H1 (cell line): ENCODE results near the gene ACAT2. TPM values are rescaled to one million over a fixed set of nuclear protein-coding genes. Genes with fewer than 3 reads are reported as not detected.

ENCODE experiments used
- CTCF ChIA-PET: fragments of 300-600 bp; sonication (Branson Sonifier 250); formaldehyde crosslinking; loops from one replicate; lab custom pipeline; 2021; ENCODE audit not compliant: partially characterized antibody; lab: Charles Lee
- POLR2A ChIA-PET: fragments of 300-600 bp; sonication (Branson Sonifier 250); formaldehyde crosslinking; loops from one replicate; lab custom pipeline; 2021; ENCODE audit warnings: inconsistent platforms; ENCODE audit not compliant: partially characterized antibody; lab: Charles Lee
- DNase-seq, 2 experiments: peaks; one replicate each; pipeline versions ENCODE4 v3.0.0 to v3.0.0-alpha.2; 2010 to 2022; ENCODE audit warnings: low spot score in 2 of 2, low read depth in 1 of 2, mixed read lengths in 1 of 2
- FAIRE-seq: peaks from 2 replicates; lab custom pipeline; 2011; peaks lifted over from hg19 to GRCh38; lab: Jason Lieb, UNC
- H2AFZ ChIP-seq: 2 replicates; pipeline ENCODE4 v1.8.1; 2012; ENCODE audit warnings: low read length, inconsistent platforms
- H2AK5ac ChIP-seq: 2 replicates; pipeline ENCODE4 v1.6.1; 2013; ENCODE audit warnings: low read depth, low read length
- H2BK120ac ChIP-seq: replicated peaks from 2 replicates; pipeline ENCODE3; 2013; ENCODE audit warnings: low read depth, low read length, inconsistent platforms
- H2BK12ac ChIP-seq: 2 replicates; pipeline ENCODE4 v1.6.1; 2013; ENCODE audit warnings: low read depth, low read length
- H2BK15ac ChIP-seq: 2 replicates; pipeline ENCODE4 v1.6.1; 2013; ENCODE audit warnings: low read length
- H2BK20ac ChIP-seq: 2 replicates; pipeline ENCODE4 v1.6.1; 2013; ENCODE audit warnings: low read length
- H2BK5ac ChIP-seq: 2 replicates; pipeline ENCODE4 v1.6.1; 2013; ENCODE audit warnings: low read depth, low read length
- H3K14ac ChIP-seq: 2 replicates; pipeline ENCODE4 v1.6.1; 2013; ENCODE audit warnings: inconsistent platforms; ENCODE audit not compliant: insufficient read length
- H3K18ac ChIP-seq: 2 replicates; pipeline ENCODE4 v1.6.1; 2013; ENCODE audit warnings: low read length; ENCODE audit errors: extremely low read depth
- H3K23ac ChIP-seq: 2 replicates; pipeline ENCODE4 v1.6.1; 2013; ENCODE audit warnings: inconsistent platforms; ENCODE audit not compliant: insufficient read length
- H3K23me2 ChIP-seq: 2 replicates; pipeline ENCODE4 v1.6.1; 2013; ENCODE audit warnings: low read depth, low read length
- H3K27ac ChIP-seq: 2 replicates; pipeline ENCODE4 v1.6.1; 2011; ENCODE audit warnings: low read depth, low read length, inconsistent platforms
- H3K27me3 ChIP-seq, 4 experiments: replicated peaks in 1 of 4; 1 replicate in 1 of 4; 2 replicates in 3 of 4; pipeline versions ENCODE4 v1.6.1 to v1.8.1; 2011 to 2013; ENCODE audit warnings: low read length in 3 of 4, mild to moderate bottlenecking in 3 of 4, inconsistent platforms in 2 of 4, mixed read lengths in 2 of 4, moderate library complexity in 1 of 4; ENCODE audit not compliant: control insufficient read depth in 3 of 4, insufficient read depth in 3 of 4; ENCODE audit errors: extremely low read depth in 1 of 4
- H3K36me3 ChIP-seq, 4 experiments: 2 replicates each; pipeline versions ENCODE4 v1.6.1 to v1.8.1; 2011 to 2013; ENCODE audit warnings: mild to moderate bottlenecking in 4 of 4, low read length in 3 of 4, moderate library complexity in 2 of 4, control low read depth in 1 of 4, inconsistent platforms in 1 of 4; ENCODE audit not compliant: insufficient read depth in 4 of 4, control insufficient read depth in 2 of 4
- H3K4ac ChIP-seq: replicated peaks from 2 replicates; pipeline ENCODE3; 2013; ENCODE audit warnings: low read length, low read depth, mixed read lengths, inconsistent platforms; ENCODE audit not compliant: insufficient read length
- H3K4me1 ChIP-seq, 4 experiments: replicated peaks in 1 of 4; 1 replicate in 1 of 4; 2 replicates in 3 of 4; pipeline versions ENCODE4 v1.6.1 to v1.8.1; 2011 to 2013; ENCODE audit warnings: low read length in 3 of 4, inconsistent platforms in 2 of 4, mixed read lengths in 1 of 4; ENCODE audit not compliant: insufficient read depth in 4 of 4, control insufficient read depth in 3 of 4
- H3K4me2 ChIP-seq, 2 experiments: 2 replicates each; pipeline versions ENCODE4 v1.6.1 to v1.8.1; 2011 to 2013; ENCODE audit warnings: low read depth in 2 of 2, low read length in 2 of 2, control low read depth in 1 of 2, inconsistent platforms in 1 of 2, mild to moderate bottlenecking in 1 of 2; ENCODE audit not compliant: insufficient read depth in 1 of 2
- H3K4me3 ChIP-seq, 4 experiments: fragments of 200-600, 300-600 bp in 1 of 4; sonication (generic), shearing (Covaris generic), sonication (Bioruptor Twin) in 1 of 4; 2 replicates each; pipeline versions ENCODE4 v1.5.1 to v1.8.1; 2011 to 2016; ENCODE audit warnings: low read length in 4 of 4, low read depth in 3 of 4, control low read depth in 2 of 4, inconsistent platforms in 2 of 4, mild to moderate bottlenecking in 2 of 4, mixed read lengths in 1 of 4, moderate library complexity in 1 of 4; ENCODE audit not compliant: insufficient read depth in 2 of 4; ENCODE audit errors: extremely low read depth in 1 of 4
- H3K56ac ChIP-seq: replicated peaks from 2 replicates; pipeline ENCODE3; 2013; ENCODE audit warnings: low read depth, mild to moderate bottlenecking, mixed read lengths, low read length, inconsistent platforms; ENCODE audit not compliant: insufficient read length
- H3K79me1 ChIP-seq: 2 replicates; pipeline ENCODE4 v1.6.1; 2013; ENCODE audit warnings: low read depth, low read length, control low read depth
- H3K79me2 ChIP-seq, 2 experiments: 2 replicates each; pipeline versions ENCODE4 v1.6.1 to v1.8.1; 2012 to 2013; ENCODE audit warnings: low read length in 2 of 2, mild to moderate bottlenecking in 2 of 2, inconsistent platforms in 1 of 2; ENCODE audit not compliant: insufficient read depth in 2 of 2, control insufficient read depth in 1 of 2
- H3K9ac ChIP-seq, 4 experiments: replicated peaks in 1 of 4; 1 replicate in 1 of 4; 2 replicates in 3 of 4; pipeline versions ENCODE4 v1.6.1 to v1.8.1; 2011 to 2013; ENCODE audit warnings: low read depth in 3 of 4, low read length in 3 of 4, control low read depth in 2 of 4, mild to moderate bottlenecking in 2 of 4, moderate library complexity in 2 of 4, inconsistent platforms in 1 of 4; ENCODE audit errors: extremely low read depth in 1 of 4
- H3K9me3 ChIP-seq, 2 experiments: 2 replicates each; pipeline versions ENCODE4 v1.6.1 to v1.8.1; 2012 to 2013; ENCODE audit warnings: mild to moderate bottlenecking in 2 of 2, moderate library complexity in 2 of 2, control low read depth in 1 of 2, inconsistent platforms in 1 of 2, low read depth in 1 of 2, low read length in 1 of 2, mixed read lengths in 1 of 2; ENCODE audit not compliant: insufficient read depth in 2 of 2
- H4K20me1 ChIP-seq, 2 experiments: replicated peaks in 1 of 2; 2 replicates each; pipeline versions ENCODE3 to v1.8.1; 2011 to 2013; ENCODE audit warnings: inconsistent platforms in 2 of 2, low read length in 2 of 2, mild to moderate bottlenecking in 1 of 2; ENCODE audit not compliant: insufficient read depth in 2 of 2, control insufficient read depth in 1 of 2
- H4K5ac ChIP-seq: 2 replicates; pipeline ENCODE4 v1.6.1; 2013; ENCODE audit warnings: low read length, low read depth, mixed read lengths, inconsistent platforms; ENCODE audit not compliant: insufficient read length
- H4K8ac ChIP-seq: 2 replicates; pipeline ENCODE4 v1.8.0; 2013; ENCODE audit warnings: mild to moderate bottlenecking, moderate library complexity, low read length, inconsistent platforms; ENCODE audit not compliant: insufficient read depth; ENCODE audit errors: extremely low read depth
- H4K91ac ChIP-seq: replicated peaks from 2 replicates; pipeline ENCODE3; 2013; ENCODE audit warnings: low read length, mixed read lengths, inconsistent platforms; ENCODE audit not compliant: insufficient read length
- CREB1 ChIP-seq: IDR thresholded peaks from 2 replicates; pipeline ENCODE4 v1.6.1; 2012; ENCODE audit warnings: inconsistent platforms
- JUN ChIP-seq: IDR thresholded peaks from 2 replicates; pipeline ENCODE4 v1.6.1; 2011; ENCODE audit warnings: low read depth, mild to moderate bottlenecking, improper control_type of control experiment, low read length
- KDM5A ChIP-seq: fragments of 200-600 bp; IDR thresholded peaks from 2 replicates; pipeline ENCODE4 v1.7.1; 2012; ENCODE audit warnings: mild to moderate bottlenecking, low read length, inconsistent platforms, mixed read lengths
- POLR2A ChIP-seq, 2 experiments: IDR thresholded peaks; 1 replicate in 1 of 2; 2 replicates in 1 of 2; pipeline ENCODE4 v1.6.1; 2011; ENCODE audit warnings: low read depth in 2 of 2, low read length in 2 of 2, mild to moderate bottlenecking in 2 of 2; ENCODE audit errors: control extremely low read depth in 1 of 2
- RBBP5 ChIP-seq: IDR thresholded peaks from 2 replicates; pipeline ENCODE4 v1.7.1; 2012; ENCODE audit warnings: low read depth, mild to moderate bottlenecking, inconsistent platforms, low read length, moderate library complexity, borderline replicate concordance
- USF2 ChIP-seq: IDR thresholded peaks from 2 replicates; pipeline ENCODE4 v1.6.1; 2011; ENCODE audit warnings: low read length, improper control_type of control experiment
- WGBS, 2 experiments: shearing (Covaris generic) in 1 of 2; methylation state at CpG; one replicate each; pipeline versions ENCODE4 v1.1.6 to v1.1.7; 2013 to 2015; ENCODE audit warnings: low lambda C conversion rate in 2 of 2, mixed read lengths in 2 of 2, inconsistent platforms in 1 of 2, low coverage in 1 of 2, missing lambda C conversion rate in 1 of 2; ENCODE audit not compliant: insufficient replicate concordance in 2 of 2, insufficient coverage in 1 of 2, insufficient read length in 1 of 2; ENCODE audit errors: extremely low coverage in 1 of 2, missing lambda C conversion rate in 1 of 2; 5-methylcytosine and 5-hydroxymethylcytosine counted together
- polyA plus RNA-seq, 7 experiments: library from polyadenylated mRNA; depleted of rRNA in 3 of 7; stranded (reverse) in 5 of 7; unstranded in 2 of 7; fragments of >200 nt in 5 of 7; fragments of 200-250 nt in 2 of 7; gene quantifications; 1 replicate in 5 of 7; 2 replicates in 1 of 7; 4 replicates in 1 of 7; pipeline versions ENCODE4 v1.2.1 to v1.2.3, GENCODE V29; 2011 to 2013; ENCODE audit warnings: missing spikeins in 2 of 7, mixed read lengths in 2 of 7
- total RNA-seq: library from RNA; stranded (reverse); fragmentation: NEBNext Ultra II Directional; extraction: Animal tissue kit (Norgen Biotek cat#: 25700); gene quantifications from 2 replicates; pipeline ENCODE4 v1.2.1, GENCODE V29; 2021

Gene ACAT2
- total and polyA plus RNA-seq, 2 of the 8 experiments (the other 6 are each of a cell fraction or from before 2014, with no cell fraction given): 61.6 to 166 TPM

- H3K79me2 ChIP-seq: peaks cover 0 to 4% of the 10 kb centered on the region in 2 experiments; a peak in 1 of 4 replicates
- H3K18ac ChIP-seq: no peak overlapping the region
- no peak overlapping the region for H2BK20ac ChIP-seq
- no peak overlapping the region for H2AFZ ChIP-seq
- no peaks in the 10 kb centered on the region for H3K4me1 ChIP-seq
- no peak overlapping the region for H3K14ac ChIP-seq
- ChIA-PET CTCF (no interaction called here), POLR2A (interaction anchor here (1.0 kb wide), 1 partner anchor 11 kb away, joined by 4 read pairs; the partner anchor contains the start of gene WTAP)
- H3K27ac ChIP-seq: no peak overlapping the region
- H3K23me2 ChIP-seq: peaks cover 11% of the 10 kb centered on the region; the same call in 1 of the 2 replicates
- DNase-seq (no peak), FAIRE-seq (no peak)
- H3K56ac ChIP-seq: no peak overlapping the region
- TF ChIP-seq POLR2A (IDR thresholded peaks at IDR 0.05; ENCODE audit: control extremely low read depth in 1 of 2, low read depth in 2 of 2, low read length in 2 of 2) (no peak), KDM5A (no peak), JUN (no peak), USF2 (no peak), CREB1 (no peak), RBBP5 (no peak)
- no peak overlapping the region for H3K4ac ChIP-seq
- no peak overlapping the region for H3K4me3 ChIP-seq
- no peak overlapping the region for H4K8ac ChIP-seq
- no peak overlapping the region for H3K9ac ChIP-seq
- H4K91ac ChIP-seq: no peak overlapping the region
- H3K23ac ChIP-seq: no peak overlapping the region
- no peak overlapping the region for H2AK5ac ChIP-seq
- no peak overlapping the region for H4K5ac ChIP-seq
- H2BK12ac ChIP-seq: no peak overlapping the region
- H2BK15ac ChIP-seq: no peak overlapping the region
- no peak overlapping the region for H2BK120ac ChIP-seq
- no peak overlapping the region for H2BK5ac ChIP-seq
- H3K79me1 ChIP-seq: no peaks in the 10 kb centered on the region; the same call in 1 of the 2 replicates
- H3K27me3 ChIP-seq: no peaks in the 10 kb centered on the region
- peaks cover 0 to 2% of the 10 kb centered on the region in 2 experiments for H4K20me1 ChIP-seq
- H3K4me2 ChIP-seq: no peak overlapping the region
- WGBS, 2 experiments: 93% methylated on average over 3 of the region's 3 CpGs; no CpG with 5 or more reads in 1 of the 2 experiments
- no peaks in the 10 kb centered on the region for H3K36me3 ChIP-seq
- no peaks in the 10 kb centered on the region for H3K9me3 ChIP-seq
Observed at GRCh38 chr6:159715605-159716004, 46.2 kb upstream of the ACAT2 start.
